Measurements from ENCODE around the gene GNG12. TPM values are rescaled to one million over a fixed set of nuclear protein-coding genes. Genes with fewer than 3 reads are reported as not detected.

GNG12 gene
- polyA plus RNA-seq, 3 donors: 0.03 TPM; not detected in 2

DNA sequence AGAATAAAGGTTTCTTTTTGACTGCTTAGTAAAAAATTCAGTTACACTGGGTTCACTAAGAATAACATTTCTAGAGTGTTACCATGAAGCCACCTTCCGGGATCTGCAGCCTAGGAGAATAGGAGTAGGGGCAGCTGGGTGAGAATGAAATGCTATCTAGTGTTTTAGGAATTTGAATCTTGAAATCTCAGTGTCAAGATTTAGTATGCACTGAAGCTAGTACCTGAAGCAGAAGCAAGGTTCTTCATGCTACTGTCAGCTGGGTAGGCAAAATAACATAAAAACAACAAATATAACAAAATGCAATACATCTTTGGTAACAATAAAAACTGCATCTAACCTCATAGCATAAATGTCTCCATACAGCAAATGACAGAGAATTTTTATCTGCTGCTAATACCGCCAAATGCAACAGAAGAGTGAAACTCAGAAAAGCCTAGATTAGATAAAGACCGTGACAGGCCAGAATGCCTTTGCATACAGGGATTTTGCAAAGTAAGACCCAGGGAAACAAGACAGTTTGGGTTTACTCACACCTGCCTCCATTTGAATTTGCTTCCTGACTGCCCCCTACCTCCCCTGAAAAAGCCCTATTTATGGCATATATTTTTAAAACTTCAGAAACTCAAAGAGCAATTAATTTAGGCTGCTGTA is 90.1 kb downstream of the GNG12 start:
- Histone ChIP-seq H3K4me2 (replicated peaks; ENCODE audit: extremely low read depth, low read length, poor library complexity, severe bottlenecking) (no peak overlapping the region), H3K27me3 (ENCODE audit: control insufficient read depth in 2 of 2, insufficient read depth in 2 of 2, low read length in 2 of 2) (no peaks in the 10 kb centered on the region), H3K36me3 (replicated peaks in 1 of 2; ENCODE audit: control insufficient read depth in 1 of 2, insufficient read depth in 2 of 2, low read length in 2 of 2) (no peaks in the 10 kb centered on the region), H3K9me3 (replicated peaks in 1 of 2; ENCODE audit: control insufficient read depth in 1 of 2, insufficient read depth in 1 of 2, low read length in 2 of 2) (no peaks in the 10 kb centered on the region), H3K79me2 (ENCODE audit: insufficient read depth, low read length) (no peaks in the 10 kb centered on the region), H3K4me1 (ENCODE audit: control insufficient read depth in 1 of 2, insufficient read depth in 2 of 2, low read length in 2 of 2) (no peaks in the 10 kb centered on the region), H3K27ac (ENCODE audit: low read depth in 1 of 2, low read length in 2 of 2) (no peak overlapping the region), H4K20me1 (ENCODE audit: insufficient read depth, low read length) (no peaks in the 10 kb centered on the region), H3K4me3 (replicated peaks in 1 of 3; ENCODE audit: low read depth in 2 of 3, low read length in 3 of 3) (no peak overlapping the region), H3K9ac (ENCODE audit: insufficient read depth, low read length, poor library complexity, severe bottlenecking) (no peak overlapping the region), H2AFZ (ENCODE audit: insufficient read depth, low read depth, low read length, poor library complexity, severe bottlenecking) (no peak overlapping the region)
- 92% methylated on average over 2 of the region's 3 CpGs for WGBS (ENCODE audit: insufficient coverage)
- intact Hi-C loops (cut with micrococcal nuclease): no loop called here
- no peak overlapping the region for H3K27ac Mint-ChIP-seq
- peaks cover 4% of the 10 kb centered on the region for H3K4me1 Mint-ChIP-seq
- no peaks in the 10 kb centered on the region for H3K36me3 Mint-ChIP-seq
- H3K4me3 Mint-ChIP-seq: no peak overlapping the region
- peaks cover 0 to 3% (median 3%) of the 10 kb centered on the region in 3 donors for H3K27me3 Mint-ChIP-seq (ENCODE audit: low read depth in 3 of 3)
- TF ChIP-seq, protein P1, sequence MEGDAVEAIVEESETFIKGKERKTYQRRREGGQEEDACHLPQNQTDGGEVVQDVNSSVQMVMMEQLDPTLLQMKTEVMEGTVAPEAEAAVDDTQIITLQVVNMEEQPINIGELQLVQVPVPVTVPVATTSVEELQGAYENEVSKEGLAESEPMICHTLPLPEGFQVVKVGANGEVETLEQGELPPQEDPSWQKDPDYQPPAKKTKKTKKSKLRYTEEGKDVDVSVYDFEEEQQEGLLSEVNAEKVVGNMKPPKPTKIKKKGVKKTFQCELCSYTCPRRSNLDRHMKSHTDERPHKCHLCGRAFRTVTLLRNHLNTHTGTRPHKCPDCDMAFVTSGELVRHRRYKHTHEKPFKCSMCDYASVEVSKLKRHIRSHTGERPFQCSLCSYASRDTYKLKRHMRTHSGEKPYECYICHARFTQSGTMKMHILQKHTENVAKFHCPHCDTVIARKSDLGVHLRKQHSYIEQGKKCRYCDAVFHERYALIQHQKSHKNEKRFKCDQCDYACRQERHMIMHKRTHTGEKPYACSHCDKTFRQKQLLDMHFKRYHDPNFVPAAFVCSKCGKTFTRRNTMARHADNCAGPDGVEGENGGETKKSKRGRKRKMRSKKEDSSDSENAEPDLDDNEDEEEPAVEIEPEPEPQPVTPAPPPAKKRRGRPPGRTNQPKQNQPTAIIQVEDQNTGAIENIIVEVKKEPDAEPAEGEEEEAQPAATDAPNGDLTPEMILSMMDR (IDR thresholded peaks at IDR 0.05): no peak
- H3K9me3 Mint-ChIP-seq: no peaks in the 10 kb centered on the region
- DNase-seq: no peak

DNA sequence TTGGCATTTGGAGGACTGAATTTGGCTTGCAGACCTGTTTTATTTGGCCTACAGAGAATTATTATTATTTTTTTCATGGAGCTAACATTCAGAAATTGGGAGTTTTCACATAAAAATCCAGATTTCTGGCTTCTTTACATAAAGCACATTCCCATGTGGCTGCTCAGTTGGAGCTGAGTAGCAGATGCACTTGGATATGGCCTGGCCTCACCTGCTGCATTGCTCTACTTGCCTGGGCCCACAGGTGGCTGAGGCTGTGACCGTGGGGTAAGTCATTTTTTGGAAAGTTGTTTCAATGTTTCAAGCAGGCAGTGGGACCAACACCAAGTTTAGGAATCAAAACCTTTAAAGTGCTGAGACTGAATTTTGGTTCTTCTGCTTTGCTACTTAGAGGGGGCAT is 91.5 kb downstream of the GNG12 start:
- Histone ChIP-seq H3K4me2 (replicated peaks; ENCODE audit: extremely low read depth, low read length, poor library complexity, severe bottlenecking) (no peak overlapping the region), H2AFZ (ENCODE audit: insufficient read depth, low read depth, low read length, poor library complexity, severe bottlenecking) (no peak overlapping the region), H3K36me3 (replicated peaks in 1 of 2; ENCODE audit: control insufficient read depth in 1 of 2, insufficient read depth in 2 of 2, low read length in 2 of 2) (no peaks in the 10 kb centered on the region), H3K4me1 (ENCODE audit: control insufficient read depth in 1 of 2, insufficient read depth in 2 of 2, low read length in 2 of 2) (no peaks in the 10 kb centered on the region), H3K79me2 (ENCODE audit: insufficient read depth, low read length) (no peaks in the 10 kb centered on the region), H3K27ac (ENCODE audit: low read depth in 1 of 2, low read length in 2 of 2) (no peak overlapping the region), H4K20me1 (ENCODE audit: insufficient read depth, low read length) (no peaks in the 10 kb centered on the region), H3K4me3 (replicated peaks in 1 of 3; ENCODE audit: low read depth in 2 of 3, low read length in 3 of 3) (no peak overlapping the region), H3K9me3 (replicated peaks in 1 of 2; ENCODE audit: control insufficient read depth in 1 of 2, insufficient read depth in 1 of 2, low read length in 2 of 2) (no peaks in the 10 kb centered on the region), H3K9ac (ENCODE audit: insufficient read depth, low read length, poor library complexity, severe bottlenecking) (no peak overlapping the region), H3K27me3 (ENCODE audit: control insufficient read depth in 2 of 2, insufficient read depth in 2 of 2, low read length in 2 of 2) (no peaks in the 10 kb centered on the region)
- H3K27me3 Mint-ChIP-seq (ENCODE audit: low read depth in 3 of 3): peaks cover 0 to 3% (median 3%) of the 10 kb centered on the region in 3 donors
- H3K9me3 Mint-ChIP-seq: no peaks in the 10 kb centered on the region
- no peak overlapping the region for H3K27ac Mint-ChIP-seq
- no peaks in the 10 kb centered on the region for H3K36me3 Mint-ChIP-seq
- no peak for DNase-seq
- intact Hi-C loops (cut with micrococcal nuclease): no loop called here
- WGBS (ENCODE audit: insufficient coverage): 100% methylated on average over 1 of the region's 1 CpG
- no peak overlapping the region for H3K4me3 Mint-ChIP-seq
- peaks cover 6% of the 10 kb centered on the region for H3K4me1 Mint-ChIP-seq
- TF ChIP-seq, protein P1 (IDR thresholded peaks at IDR 0.05): no peak

Measured in CD14-positive monocyte (primary cell).